ENCODE measurements around the gene UXS1. TPM values are rescaled to one million over a fixed set of nuclear protein-coding genes. Genes with fewer than 3 reads are reported as not detected.

The UXS1 gene
- polyA plus RNA-seq, 4 donors = 5.1 to 45.4 (median 10.9) TPM

- H3K36me3 ChIP-seq (ENCODE audit: control insufficient read depth in 3 of 3, insufficient read depth in 2 of 3, low read depth in 1 of 3, low read length in 3 of 3) = peaks cover 0 to 22% (median 2%) of the 10 kb centered on the region in 3 donors
- H3K4me1 ChIP-seq (ENCODE audit: control insufficient read depth in 3 of 3, insufficient read depth in 2 of 3, low read depth in 1 of 3, low read length in 2 of 3) = peaks cover 0 to 10% (median 0%) of the 10 kb centered on the region in 3 donors
- H3K27me3 ChIP-seq (ENCODE audit: control insufficient read depth in 3 of 3, insufficient read depth in 3 of 3, low read length in 3 of 3) = no peaks in the 10 kb centered on the region
- no peak overlapping the region for H3K4me3 ChIP-seq (ENCODE audit: low read depth in 1 of 3, low read length in 3 of 3)
- no peaks in the 10 kb centered on the region for H3K9me3 ChIP-seq (ENCODE audit: control insufficient read depth in 2 of 2, insufficient read depth in 1 of 2, low read depth in 1 of 2, low read length in 1 of 2)
- 59 to 63% (median 60%) methylated on average over 6 of the region's 6 CpGs for WGBS, 3 donors
- DNase-seq (peak in 1 of 2 donors; percentile 59), FAIRE-seq (no peak)
- no peak overlapping the region for H3K27ac ChIP-seq (ENCODE audit: low read depth in 1 of 3, low read length in 2 of 3)
These were observed 30.1 kb downstream of the UXS1 start for GRCh38 chr2:106163948-106164545.

- peak; percentile 25 to 30 for DNase-seq
- peaks cover 0 to 25% (median 4%) of the 10 kb centered on the region in 3 donors for H3K36me3 ChIP-seq (ENCODE audit: control insufficient read depth in 3 of 3, insufficient read depth in 2 of 3, low read depth in 1 of 3, low read length in 3 of 3)
- H3K27me3 ChIP-seq (ENCODE audit: control insufficient read depth in 3 of 3, insufficient read depth in 3 of 3, low read length in 3 of 3) = no peaks in the 10 kb centered on the region
- no peak for FAIRE-seq
- H3K9me3 ChIP-seq (ENCODE audit: control insufficient read depth in 2 of 2, insufficient read depth in 1 of 2, low read depth in 1 of 2, low read length in 1 of 2) = no peaks in the 10 kb centered on the region
- no peak overlapping the region for H3K27ac ChIP-seq (ENCODE audit: low read depth in 1 of 3, low read length in 2 of 3)
- no peak overlapping the region for H3K4me3 ChIP-seq (ENCODE audit: low read depth in 1 of 3, low read length in 3 of 3)
- WGBS, 3 donors = 85 to 94% (median 91%) methylated on average over 11 of the region's 11 CpGs
- H3K4me1 ChIP-seq (ENCODE audit: control insufficient read depth in 3 of 3, insufficient read depth in 2 of 3, low read depth in 1 of 3, low read length in 2 of 3) = peaks cover 0 to 10% (median 0%) of the 10 kb centered on the region in 3 donors
These were observed 31.9 kb downstream of the UXS1 start for GRCh38 chr2:106161938-106162820.

- Histone ChIP-seq H3K27me3 (ENCODE audit: control insufficient read depth in 3 of 3, insufficient read depth in 3 of 3, low read length in 3 of 3) (no peaks in the 10 kb centered on the region), H3K27ac (ENCODE audit: low read depth in 1 of 3, low read length in 2 of 3) (peak overlapping the region in 1 of 3 donors; percentile 79), H3K36me3 (ENCODE audit: control insufficient read depth in 3 of 3, insufficient read depth in 2 of 3, low read depth in 1 of 3, low read length in 3 of 3) (peaks cover 0 to 25% (median 4%) of the 10 kb centered on the region in 3 donors), H3K4me1 (ENCODE audit: control insufficient read depth in 3 of 3, insufficient read depth in 2 of 3, low read depth in 1 of 3, low read length in 2 of 3) (peaks cover 0 to 6% (median 0%) of the 10 kb centered on the region in 3 donors), H3K9me3 (ENCODE audit: control insufficient read depth in 2 of 2, insufficient read depth in 1 of 2, low read depth in 1 of 2, low read length in 1 of 2) (no peaks in the 10 kb centered on the region), H3K4me3 (ENCODE audit: low read depth in 1 of 3, low read length in 3 of 3) (no peak overlapping the region)
- DNase-seq (no peak), FAIRE-seq (no peak)
- 92 to 96% (median 94%) methylated on average over 4 of the region's 4 CpGs for WGBS, 3 donors
These were observed 32.8 kb downstream of the UXS1 start for GRCh38 chr2:106161341-106161740.

GRCh38 chr2:106160786-106161261 lies 33.3 kb downstream of the UXS1 start:
- peaks cover 0 to 25% (median 4%) of the 10 kb centered on the region in 3 donors for H3K36me3 ChIP-seq (ENCODE audit: control insufficient read depth in 3 of 3, insufficient read depth in 2 of 3, low read depth in 1 of 3, low read length in 3 of 3)
- H3K9me3 ChIP-seq (ENCODE audit: control insufficient read depth in 2 of 2, insufficient read depth in 1 of 2, low read depth in 1 of 2, low read length in 1 of 2) = no peaks in the 10 kb centered on the region
- WGBS, 3 donors = 65 to 79% (median 73%) methylated on average over 6 of the region's 6 CpGs
- no peak overlapping the region for H3K4me3 ChIP-seq (ENCODE audit: low read depth in 1 of 3, low read length in 3 of 3)
- DNase-seq (no peak), FAIRE-seq (no peak)
- H3K4me1 ChIP-seq (ENCODE audit: control insufficient read depth in 3 of 3, insufficient read depth in 2 of 3, low read depth in 1 of 3, low read length in 2 of 3) = peaks cover 0 to 6% (median 0%) of the 10 kb centered on the region in 3 donors
- no peaks in the 10 kb centered on the region for H3K27me3 ChIP-seq (ENCODE audit: control insufficient read depth in 3 of 3, insufficient read depth in 3 of 3, low read length in 3 of 3)
- H3K27ac ChIP-seq (ENCODE audit: low read depth in 1 of 3, low read length in 2 of 3) = peak overlapping the region in 2 of 3 donors; percentile 59 to 79

- H3K27me3 ChIP-seq (ENCODE audit: control insufficient read depth in 3 of 3, insufficient read depth in 3 of 3, low read length in 3 of 3) = no peaks in the 10 kb centered on the region
- peaks cover 0 to 6% (median 0%) of the 10 kb centered on the region in 3 donors for H3K4me1 ChIP-seq (ENCODE audit: control insufficient read depth in 3 of 3, insufficient read depth in 2 of 3, low read depth in 1 of 3, low read length in 2 of 3)
- no peaks in the 10 kb centered on the region for H3K9me3 ChIP-seq (ENCODE audit: control insufficient read depth in 2 of 2, insufficient read depth in 1 of 2, low read depth in 1 of 2, low read length in 1 of 2)
- 69 to 85% (median 75%) methylated on average over 31 of the region's 31 CpGs for WGBS, 3 donors
- FAIRE-seq (no peak), DNase-seq (peak in 1 of 2 donors; percentile 19)
- peaks cover 0 to 25% (median 4%) of the 10 kb centered on the region in 3 donors for H3K36me3 ChIP-seq (ENCODE audit: control insufficient read depth in 3 of 3, insufficient read depth in 2 of 3, low read depth in 1 of 3, low read length in 3 of 3)
- peak overlapping the region in 2 of 3 donors; percentile 59 to 67 for H3K27ac ChIP-seq (ENCODE audit: low read depth in 1 of 3, low read length in 2 of 3)
- peak overlapping the region in 2 of 3 donors; percentile 2 to 7 for H3K4me3 ChIP-seq (ENCODE audit: low read depth in 1 of 3, low read length in 3 of 3)
These were observed 34.0 kb downstream of the UXS1 start for GRCh38 chr2:106159866-106160785.

GRCh38 chr2:106158871-106159270 lies 35.2 kb downstream of the UXS1 start:
- DNase-seq = no peak
- Histone ChIP-seq H3K27ac (ENCODE audit: low read depth in 1 of 3, low read length in 2 of 3) (no peak overlapping the region), H3K9me3 (ENCODE audit: control insufficient read depth in 2 of 2, insufficient read depth in 1 of 2, low read depth in 1 of 2, low read length in 1 of 2) (peaks cover 0 to 9% of the 10 kb centered on the region in 2 donors), H3K4me1 (ENCODE audit: control insufficient read depth in 3 of 3, insufficient read depth in 2 of 3, low read depth in 1 of 3, low read length in 2 of 3) (peaks cover 0 to 2% (median 0%) of the 10 kb centered on the region in 3 donors), H3K36me3 (ENCODE audit: control insufficient read depth in 3 of 3, insufficient read depth in 2 of 3, low read depth in 1 of 3, low read length in 3 of 3) (peaks cover 2 to 31% (median 4%) of the 10 kb centered on the region in 3 donors), H3K27me3 (ENCODE audit: control insufficient read depth in 3 of 3, insufficient read depth in 3 of 3, low read length in 3 of 3) (no peaks in the 10 kb centered on the region), H3K4me3 (ENCODE audit: low read depth in 1 of 3, low read length in 3 of 3) (no peak overlapping the region)
- FAIRE-seq = no peak
- 75 to 83% (median 81%) methylated on average over 10 of the region's 10 CpGs for WGBS, 3 donors

- Histone ChIP-seq H3K27ac (ENCODE audit: low read depth in 1 of 3, low read length in 2 of 3) (no peak overlapping the region), H3K9me3 (ENCODE audit: control insufficient read depth in 2 of 2, insufficient read depth in 1 of 2, low read depth in 1 of 2, low read length in 1 of 2) (peaks cover 0 to 13% of the 10 kb centered on the region in 2 donors), H3K27me3 (ENCODE audit: control insufficient read depth in 3 of 3, insufficient read depth in 3 of 3, low read length in 3 of 3) (no peaks in the 10 kb centered on the region), H3K4me3 (ENCODE audit: low read depth in 1 of 3, low read length in 3 of 3) (no peak overlapping the region), H3K36me3 (ENCODE audit: control insufficient read depth in 3 of 3, insufficient read depth in 2 of 3, low read depth in 1 of 3, low read length in 3 of 3) (peaks cover 2 to 31% (median 4%) of the 10 kb centered on the region in 3 donors), H3K4me1 (ENCODE audit: control insufficient read depth in 3 of 3, insufficient read depth in 2 of 3, low read depth in 1 of 3, low read length in 2 of 3) (peaks cover 0 to 2% (median 0%) of the 10 kb centered on the region in 3 donors)
- no peak for DNase-seq
- 80 to 90% (median 86%) methylated on average over 4 of the region's 4 CpGs for WGBS, 3 donors
- FAIRE-seq = no peak
These were observed 36.0 kb downstream of the UXS1 start for GRCh38 chr2:106158131-106158530.

All from small intestine (tissue), 7 donors.